ENCODE results near the gene FNTB.

DNA sequence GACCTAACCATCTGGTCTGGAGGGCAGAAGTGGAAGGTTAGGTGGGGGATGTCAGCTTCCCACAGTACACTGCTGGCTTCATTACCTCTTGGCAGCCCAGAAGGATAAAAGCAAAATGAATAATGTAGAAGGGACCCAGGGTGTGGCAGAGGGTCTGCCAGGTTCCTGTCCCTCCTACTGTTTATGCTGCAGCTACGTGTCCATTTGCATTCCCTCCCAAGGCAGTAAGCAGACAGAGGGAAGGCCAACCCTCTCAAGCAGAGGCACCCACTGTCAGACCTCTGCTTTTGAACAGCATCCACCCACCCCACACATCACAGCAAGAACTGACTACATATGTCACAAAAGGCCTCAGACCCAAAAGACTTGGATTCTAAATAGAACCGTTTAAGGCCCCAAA, 96.2 kb downstream of the FNTB start:
- TF ChIP-seq CTCF (IDR thresholded peaks at IDR 0.05) (no peak), EZH2 (IDR thresholded peaks at IDR 0.05; ENCODE audit: borderline replicate concordance, insufficient read depth, low read depth, low read length, poor library complexity, severe bottlenecking) (no peak)
